ENCODE measurements around the gene POTEF.
"Not testable (repeated sequence)": the region's sequence is repeated elsewhere in the genome, so short reads cannot be mapped to it uniquely, and the experiment has no call there.

POTEF gene

DNA sequence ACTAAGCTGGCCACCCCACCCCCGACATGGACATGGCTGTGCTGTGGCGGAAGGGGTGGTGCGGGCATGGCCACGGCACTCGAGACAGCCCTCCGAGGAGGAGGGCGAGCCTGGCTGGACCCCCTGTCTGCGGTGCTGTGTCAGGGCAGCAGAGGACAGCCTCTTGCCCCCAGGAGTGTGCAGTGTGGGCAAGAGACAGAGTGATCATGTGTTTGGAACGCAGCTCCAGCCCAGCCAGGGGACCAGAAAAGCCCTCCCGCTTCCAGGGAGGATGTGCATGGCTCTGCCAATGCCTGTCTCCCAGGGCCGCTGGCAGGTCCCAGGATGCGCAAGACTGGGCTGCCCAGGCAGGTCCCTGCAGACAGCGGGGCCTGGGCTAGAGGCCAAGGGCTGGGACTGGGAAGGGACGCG lies 9.8 kb upstream of the POTEF start:
- H3K4me1 ChIP-seq (ENCODE audit: control insufficient read depth, low read depth, low read length); H3K36me3 ChIP-seq (ENCODE audit: control insufficient read depth, low read depth, low read length); H3K27ac ChIP-seq (ENCODE audit: low read length); H3K9ac ChIP-seq (ENCODE audit: low read length); H3K9me3 ChIP-seq (ENCODE audit: control insufficient read depth, low read depth, low read length); H3K4me3 ChIP-seq (ENCODE audit: low read length); H3K27me3 ChIP-seq (ENCODE audit: control insufficient read depth, insufficient read depth, low read length): not testable (repeated sequence)

DNA sequence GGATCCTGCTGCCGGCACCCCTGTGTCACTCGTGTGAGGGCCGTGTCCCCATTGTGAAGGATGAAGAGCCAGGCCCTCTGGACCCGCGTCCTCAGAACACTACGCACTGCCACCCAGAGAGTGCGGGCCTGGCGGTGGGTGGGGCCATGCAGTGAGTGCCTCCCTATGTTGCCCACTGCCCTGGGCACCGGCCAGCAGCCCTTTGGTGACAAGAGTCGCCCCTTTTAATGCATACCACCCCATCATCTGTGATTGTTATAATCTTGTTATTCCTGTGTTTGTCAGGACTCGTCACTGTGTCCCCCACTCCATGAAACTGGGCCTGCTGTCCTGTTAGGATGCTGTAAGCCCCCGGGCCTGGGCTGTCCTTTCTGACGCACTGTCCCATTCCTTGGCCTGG lies 9.3 kb upstream of the POTEF start:
- H3K9me3 ChIP-seq (ENCODE audit: control insufficient read depth, low read depth, low read length); H3K4me1 ChIP-seq (ENCODE audit: control insufficient read depth, low read depth, low read length); H3K36me3 ChIP-seq (ENCODE audit: control insufficient read depth, low read depth, low read length); H3K9ac ChIP-seq (ENCODE audit: low read length); H3K27me3 ChIP-seq (ENCODE audit: control insufficient read depth, insufficient read depth, low read length); H3K27ac ChIP-seq (ENCODE audit: low read length); H3K4me3 ChIP-seq (ENCODE audit: low read length): not testable (repeated sequence)

DNA sequence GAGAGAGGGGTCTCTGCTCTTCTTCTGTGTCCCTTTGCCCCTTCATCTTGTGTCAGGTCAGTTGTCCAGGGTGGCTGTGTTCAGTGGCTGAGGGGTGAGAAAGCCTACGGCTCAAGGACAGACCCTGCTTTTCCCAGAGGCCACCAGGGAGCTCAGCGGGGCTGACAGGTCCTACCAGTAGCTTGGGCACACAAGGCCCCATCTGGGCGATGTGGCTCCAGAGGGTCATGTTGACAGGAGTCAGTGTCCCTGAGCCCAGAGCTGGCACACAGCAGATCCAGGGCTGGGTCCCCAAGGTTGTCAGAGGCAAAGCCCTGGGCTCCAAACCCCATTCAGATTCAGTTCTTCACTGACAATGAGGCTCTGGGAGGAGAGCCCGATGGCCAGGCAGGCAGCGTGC lies 8.1 kb upstream of the POTEF start:
- not testable (repeated sequence) for H3K9me3 ChIP-seq (ENCODE audit: control insufficient read depth, low read depth, low read length); H3K27ac ChIP-seq (ENCODE audit: low read length); H3K4me3 ChIP-seq (ENCODE audit: low read length); H3K36me3 ChIP-seq (ENCODE audit: control insufficient read depth, low read depth, low read length); H3K4me1 ChIP-seq (ENCODE audit: control insufficient read depth, low read depth, low read length); H3K27me3 ChIP-seq (ENCODE audit: control insufficient read depth, insufficient read depth, low read length); H3K9ac ChIP-seq (ENCODE audit: low read length)

DNA sequence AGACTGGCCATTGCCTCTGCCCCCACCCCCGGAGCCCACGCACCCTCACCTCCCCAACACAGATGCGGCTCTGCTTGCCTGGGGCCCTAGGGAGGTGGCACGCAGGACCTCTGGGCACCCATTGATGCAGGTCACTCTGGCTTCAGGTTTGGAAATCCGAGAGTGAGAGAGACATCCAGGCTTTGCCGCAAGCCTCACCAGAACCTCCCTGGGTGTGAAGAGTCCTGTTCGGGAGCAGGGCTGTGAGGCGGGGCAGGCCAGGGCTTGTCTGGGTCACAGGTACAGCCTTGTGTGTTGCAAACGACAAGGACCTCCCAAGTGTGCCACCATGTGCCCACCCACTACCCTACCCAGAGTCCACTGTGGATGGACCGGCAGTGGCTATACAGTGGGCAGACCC lies 7.5 kb upstream of the POTEF start:
- H3K9ac ChIP-seq (ENCODE audit: low read length); H3K9me3 ChIP-seq (ENCODE audit: control insufficient read depth, low read depth, low read length); H3K36me3 ChIP-seq (ENCODE audit: control insufficient read depth, low read depth, low read length): not testable (repeated sequence)

DNA sequence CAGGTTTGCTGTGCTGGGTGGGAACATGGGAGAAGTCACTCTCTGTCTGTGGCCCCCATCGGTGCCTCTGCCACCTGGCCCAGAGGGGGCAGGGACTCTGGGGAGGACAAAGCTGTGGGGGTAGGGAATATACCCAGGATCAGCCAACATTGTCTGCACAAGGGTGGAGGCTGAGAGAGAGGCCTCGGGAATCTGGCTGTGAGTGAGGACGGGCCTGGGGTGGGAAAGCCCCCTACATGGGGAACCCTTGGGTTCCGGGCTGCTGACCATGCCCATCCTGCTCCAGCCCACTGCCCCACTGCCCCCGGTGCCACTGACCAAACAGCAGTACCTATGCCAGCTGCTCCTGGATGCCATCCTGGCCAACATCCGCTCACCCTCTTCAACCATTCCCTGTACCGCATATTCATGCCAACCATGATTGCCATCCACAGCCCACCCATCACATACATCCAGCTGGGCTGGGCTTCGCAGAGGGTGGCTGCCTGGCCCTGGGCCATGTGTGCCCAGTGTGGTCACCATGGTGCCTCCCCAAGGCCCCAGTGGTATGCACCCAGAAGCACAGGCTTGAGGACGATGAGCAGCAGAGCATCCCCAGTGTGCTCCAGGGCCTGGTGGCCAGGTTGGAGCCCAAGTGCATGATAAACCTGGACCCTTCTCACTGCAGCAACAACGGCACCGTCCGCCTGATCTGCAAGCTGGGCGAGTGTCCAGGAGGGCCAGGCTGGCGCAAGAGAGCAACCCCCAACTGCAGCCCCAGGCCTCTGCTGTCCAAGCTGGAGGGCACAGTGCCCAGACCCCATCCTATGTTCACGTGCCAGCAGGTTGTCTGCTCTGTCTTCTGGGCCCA lies 6.9 kb upstream of the POTEF start:
- H3K4me1 ChIP-seq (ENCODE audit: control insufficient read depth, low read depth, low read length), result no peaks in the 10 kb centered on the region
- no peak overlapping the region for H3K4me3 ChIP-seq (ENCODE audit: low read length)

More for the DNA sequence above, 7.5 kb upstream of the POTEF start:
- not testable (repeated sequence) for H3K27me3 ChIP-seq (ENCODE audit: control insufficient read depth, insufficient read depth, low read length); H3K4me3 ChIP-seq (ENCODE audit: low read length); H3K4me1 ChIP-seq (ENCODE audit: control insufficient read depth, low read depth, low read length); H3K27ac ChIP-seq (ENCODE audit: low read length)

DNA sequence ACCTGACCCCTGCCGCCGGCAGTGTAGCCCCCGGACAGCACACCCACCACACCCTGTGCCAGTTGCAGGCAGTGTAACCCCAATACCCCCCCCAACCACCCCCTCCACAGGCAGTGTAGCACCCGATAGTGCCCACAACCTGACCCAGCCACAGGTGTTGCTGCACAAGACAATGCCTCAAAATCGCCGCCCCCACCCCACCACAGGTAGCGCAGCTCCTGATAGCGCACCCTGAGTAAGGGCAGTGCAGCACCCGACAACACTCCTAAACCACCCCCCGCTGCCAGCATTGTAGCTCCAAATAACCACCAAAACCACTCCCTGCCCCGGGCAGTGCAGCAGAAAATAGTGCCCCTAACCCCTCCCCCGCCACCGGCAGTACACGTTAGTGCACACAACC lies 558 bp downstream of the POTEF start:
- H3K4me1 ChIP-seq (ENCODE audit: control insufficient read depth, low read depth, low read length); H3K36me3 ChIP-seq (ENCODE audit: control insufficient read depth, low read depth, low read length); H3K9me3 ChIP-seq (ENCODE audit: control insufficient read depth, low read depth, low read length); H3K9ac ChIP-seq (ENCODE audit: low read length); H3K4me3 ChIP-seq (ENCODE audit: low read length); H3K27ac ChIP-seq (ENCODE audit: low read length); H3K27me3 ChIP-seq (ENCODE audit: control insufficient read depth, insufficient read depth, low read length): not testable (repeated sequence)

More for the DNA sequence above, 6.9 kb upstream of the POTEF start:
- Histone ChIP-seq H3K27ac (ENCODE audit: low read length) (no peak overlapping the region), H3K36me3 (ENCODE audit: control insufficient read depth, low read depth, low read length) (no peaks in the 10 kb centered on the region), H3K9ac (ENCODE audit: low read length) (no peak overlapping the region), H3K27me3 (ENCODE audit: control insufficient read depth, insufficient read depth, low read length) (no peaks in the 10 kb centered on the region), H3K9me3 (ENCODE audit: control insufficient read depth, low read depth, low read length) (no peaks in the 10 kb centered on the region)

DNA sequence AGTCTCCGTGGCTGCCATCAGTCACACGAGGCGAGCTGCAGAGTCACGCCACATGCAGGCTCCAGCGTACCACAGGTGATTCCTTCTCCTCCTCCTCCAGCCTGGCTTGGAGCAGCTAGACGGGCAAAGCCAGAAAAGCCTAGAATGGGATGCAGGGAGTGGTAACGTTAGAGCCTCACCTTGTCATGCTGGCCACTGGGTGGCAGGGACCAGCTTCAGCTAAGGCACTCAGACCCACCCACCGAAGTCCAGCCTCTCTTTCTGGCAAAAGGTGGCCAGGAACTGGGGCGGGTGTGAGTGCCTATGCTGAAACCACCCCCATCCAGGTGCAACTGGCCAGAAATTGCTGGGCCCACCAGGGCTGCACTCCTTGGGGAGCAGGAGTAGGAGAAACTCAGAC lies 1.3 kb downstream of the POTEF start:
- H3K27me3 ChIP-seq (ENCODE audit: control insufficient read depth, insufficient read depth, low read length); H3K9ac ChIP-seq (ENCODE audit: low read length); H3K4me1 ChIP-seq (ENCODE audit: control insufficient read depth, low read depth, low read length); H3K36me3 ChIP-seq (ENCODE audit: control insufficient read depth, low read depth, low read length); H3K4me3 ChIP-seq (ENCODE audit: low read length); H3K27ac ChIP-seq (ENCODE audit: low read length); H3K9me3 ChIP-seq (ENCODE audit: control insufficient read depth, low read depth, low read length): not testable (repeated sequence)

DNA sequence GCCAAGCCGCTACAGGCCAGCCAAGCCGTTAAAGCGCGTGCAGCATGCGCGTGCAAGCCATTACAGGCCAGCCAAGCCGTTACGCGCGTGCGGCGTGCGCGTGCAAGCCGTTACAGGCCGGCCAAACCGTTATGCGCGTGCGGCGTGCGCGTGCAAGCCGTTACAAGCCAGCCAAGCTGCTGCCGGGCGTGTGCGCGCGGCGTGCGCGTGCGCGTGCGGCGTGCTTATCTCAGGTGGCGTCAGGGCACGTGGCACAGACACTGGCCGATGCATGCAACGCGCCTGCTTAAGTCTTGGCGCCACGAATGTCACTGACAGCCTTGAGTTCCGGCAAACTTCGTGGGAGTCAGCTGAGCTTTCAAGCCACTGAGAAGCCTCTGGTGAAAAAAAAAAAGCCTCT lies 8.1 kb downstream of the POTEF start:
- not testable (repeated sequence) for H3K27me3 ChIP-seq (ENCODE audit: control insufficient read depth, insufficient read depth, low read length); H3K9ac ChIP-seq (ENCODE audit: low read length); H3K4me1 ChIP-seq (ENCODE audit: control insufficient read depth, low read depth, low read length); H3K9me3 ChIP-seq (ENCODE audit: control insufficient read depth, low read depth, low read length); H3K27ac ChIP-seq (ENCODE audit: low read length); H3K36me3 ChIP-seq (ENCODE audit: control insufficient read depth, low read depth, low read length); H3K4me3 ChIP-seq (ENCODE audit: low read length)

DNA sequence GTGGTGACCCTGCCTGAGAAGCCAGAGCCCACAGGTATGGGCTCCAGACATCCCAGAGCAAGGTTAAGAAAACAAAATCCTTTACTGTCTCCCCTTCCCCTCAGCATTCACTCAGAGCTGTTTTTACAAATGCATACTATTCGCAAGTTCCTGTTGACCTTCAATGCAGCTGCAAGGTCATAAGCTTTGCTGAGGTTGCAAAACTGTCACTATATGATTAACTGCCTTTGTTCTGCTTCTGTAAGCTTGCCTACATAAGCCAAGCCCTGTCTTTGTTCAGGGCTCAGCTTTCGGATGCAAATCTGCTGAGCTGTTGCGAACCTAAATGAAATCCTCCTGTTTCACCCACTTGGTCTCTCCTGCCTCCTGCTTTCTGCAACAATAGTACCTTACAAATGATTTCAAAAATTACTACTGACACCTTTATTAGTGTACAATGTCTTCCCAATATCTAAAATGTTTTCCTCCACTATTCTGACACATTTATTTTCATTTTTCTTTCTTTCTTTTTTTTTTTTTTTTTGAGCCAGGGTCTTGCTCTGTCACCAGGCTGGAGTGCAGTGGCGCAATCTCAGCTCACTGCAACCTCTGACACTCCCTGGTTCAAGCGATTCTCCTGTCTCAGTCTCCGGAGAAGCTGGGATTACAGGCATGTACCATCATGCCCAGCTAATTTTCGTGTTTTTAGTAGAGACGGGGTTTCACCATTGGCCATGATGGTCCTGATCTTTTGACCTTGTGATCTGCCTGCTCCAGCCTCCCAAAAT lies 26.2 kb downstream of the POTEF start:
- not testable (repeated sequence) for H3K36me3 ChIP-seq (ENCODE audit: control insufficient read depth, low read depth, low read length); H3K9ac ChIP-seq (ENCODE audit: low read length); H3K27ac ChIP-seq (ENCODE audit: low read length)

DNA sequence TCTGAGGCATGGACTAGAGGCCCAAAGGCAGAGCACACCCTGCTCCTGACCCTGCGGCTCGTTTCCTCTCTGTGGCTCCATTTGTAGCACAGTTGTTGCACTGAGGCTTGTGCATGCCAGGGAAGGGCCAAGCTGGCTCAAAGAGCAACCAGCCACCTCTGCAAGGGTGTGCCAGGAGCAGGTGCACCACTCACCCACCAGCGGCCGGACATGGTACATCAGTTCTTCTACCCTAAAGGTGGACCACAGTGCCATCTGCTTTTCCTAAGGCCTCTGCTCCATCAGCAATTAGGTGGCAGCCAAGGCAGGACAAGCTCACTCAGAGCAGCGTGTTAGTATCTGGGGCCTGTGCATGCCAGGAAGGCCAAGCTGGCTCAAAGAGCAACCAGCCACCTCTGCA lies 66.4 kb downstream of the POTEF start:
- not testable (repeated sequence) for H3K4me1 ChIP-seq (ENCODE audit: control insufficient read depth, low read depth, low read length); H3K9me3 ChIP-seq (ENCODE audit: control insufficient read depth, low read depth, low read length); H3K36me3 ChIP-seq (ENCODE audit: control insufficient read depth, low read depth, low read length); H3K4me3 ChIP-seq (ENCODE audit: low read length); H3K9ac ChIP-seq (ENCODE audit: low read length); H3K27ac ChIP-seq (ENCODE audit: low read length); H3K27me3 ChIP-seq (ENCODE audit: control insufficient read depth, insufficient read depth, low read length)

More for the DNA sequence above, 26.2 kb downstream of the POTEF start:
- not testable (repeated sequence) for H3K9me3 ChIP-seq (ENCODE audit: control insufficient read depth, low read depth, low read length); H3K27me3 ChIP-seq (ENCODE audit: control insufficient read depth, insufficient read depth, low read length); H3K4me3 ChIP-seq (ENCODE audit: low read length); H3K4me1 ChIP-seq (ENCODE audit: control insufficient read depth, low read depth, low read length)

DNA sequence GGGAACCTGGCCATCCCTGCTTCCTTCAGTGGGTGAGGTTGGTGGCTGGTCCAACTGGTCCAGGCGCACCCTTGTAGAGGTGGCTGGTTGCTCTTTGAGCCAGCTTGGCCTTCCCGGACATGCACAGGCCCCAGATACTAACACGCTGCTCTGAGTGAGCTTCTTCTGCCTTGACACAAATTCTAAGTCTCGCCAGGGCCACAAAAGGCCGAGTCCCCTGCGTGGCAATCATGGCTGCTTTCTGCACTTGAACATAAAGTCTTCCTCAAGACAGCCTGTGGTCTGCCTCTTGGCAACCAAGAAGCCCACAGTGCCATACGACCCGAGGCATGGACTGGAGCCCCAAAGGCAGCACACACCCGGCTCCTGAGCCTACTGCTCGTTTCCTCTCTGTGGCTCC lies 69.0 kb downstream of the POTEF start:
- not testable (repeated sequence) for H3K9ac ChIP-seq (ENCODE audit: low read length); H3K27ac ChIP-seq (ENCODE audit: low read length); H3K4me3 ChIP-seq (ENCODE audit: low read length); H3K9me3 ChIP-seq (ENCODE audit: control insufficient read depth, low read depth, low read length); H3K4me1 ChIP-seq (ENCODE audit: control insufficient read depth, low read depth, low read length); H3K27me3 ChIP-seq (ENCODE audit: control insufficient read depth, insufficient read depth, low read length); H3K36me3 ChIP-seq (ENCODE audit: control insufficient read depth, low read depth, low read length)

DNA sequence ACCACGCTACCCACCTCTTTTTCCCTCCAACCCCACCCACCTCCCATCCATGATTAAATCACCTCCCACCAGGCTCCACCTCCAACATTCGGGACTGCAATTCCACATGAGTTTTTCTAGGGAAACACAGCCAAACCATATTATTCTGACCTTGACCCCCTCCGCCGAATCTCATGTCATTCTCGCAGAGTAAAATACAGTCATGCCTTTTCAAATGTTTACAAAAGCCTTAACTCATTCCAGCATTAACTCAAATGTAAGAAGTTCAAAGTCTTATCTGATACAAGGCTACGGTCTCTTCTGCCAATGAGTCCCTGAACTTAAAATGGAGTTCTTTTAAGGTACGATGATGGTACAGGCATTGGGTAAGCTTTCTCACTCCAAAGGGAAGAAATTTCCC lies 72.7 kb downstream of the POTEF start:
- not testable (repeated sequence) for H3K27me3 ChIP-seq (ENCODE audit: control insufficient read depth, insufficient read depth, low read length); H3K9ac ChIP-seq (ENCODE audit: low read length); H3K4me1 ChIP-seq (ENCODE audit: control insufficient read depth, low read depth, low read length); H3K4me3 ChIP-seq (ENCODE audit: low read length); H3K36me3 ChIP-seq (ENCODE audit: control insufficient read depth, low read depth, low read length); H3K27ac ChIP-seq (ENCODE audit: low read length); H3K9me3 ChIP-seq (ENCODE audit: control insufficient read depth, low read depth, low read length)
